Fibroblast of skin of left biceps (primary cell): ENCODE data around the gene R3HCC1L.

Experiments used
- DNase-seq, 2 experiments: peaks; one replicate each; pipeline ENCODE4 v3.0.0-alpha.2; 2013; ENCODE audit warnings: low read depth in 2 of 2

Gene R3HCC1L

GRCh38 chr10:98276311-98276710 lies 141.9 kb downstream of the R3HCC1L start:
- DNase-seq, result no peak

- no peak for DNase-seq
Measured at GRCh38 chr10:98285416-98285815, 151.0 kb downstream of the R3HCC1L start.

- no peak for DNase-seq
Measured at GRCh38 chr10:98286419-98286818, 152.0 kb downstream of the R3HCC1L start.

- no peak for DNase-seq
Measured at GRCh38 chr10:98287321-98287720, 152.9 kb downstream of the R3HCC1L start.

GRCh38 chr10:98289802-98290209 lies 155.3 kb downstream of the R3HCC1L start:
- DNase-seq, result no peak

GRCh38 chr10:98292971-98293370 lies 158.5 kb downstream of the R3HCC1L start:
- DNase-seq, result no peak

GRCh38 chr10:98293550-98294269 lies 159.3 kb downstream of the R3HCC1L start:
- DNase-seq, result no peak

- no peak for DNase-seq
Measured at GRCh38 chr10:98294270-98294627, 159.8 kb downstream of the R3HCC1L start.
